ENCODE results near the gene SULF2.
A peak's percentile ranks its signal among the peaks of the same experiment; 100 is the strongest.

SULF2 gene

GRCh38 chr20:47789081-47789763, 3.9 kb upstream of the SULF2 start:
- no peak overlapping the region for H3K4me3 ChIP-seq (replicated peaks; ENCODE audit: low read depth, low read length)
- DNase-seq (ENCODE audit: extremely low read depth, low read depth): peak; percentile 89
- no peak for TF ChIP-seq CTCF (IDR thresholded peaks at IDR 0.05; ENCODE audit: low read depth, low read length, missing control alignments)

GRCh38 chr20:47788741-47789080, 3.4 kb upstream of the SULF2 start:
- DNase-seq (ENCODE audit: extremely low read depth, low read depth): no peak
- H3K4me3 ChIP-seq (replicated peaks; ENCODE audit: low read depth, low read length): no peak overlapping the region
- TF ChIP-seq CTCF (IDR thresholded peaks at IDR 0.05; ENCODE audit: low read depth, low read length, missing control alignments): no peak

- no peak for TF ChIP-seq CTCF (IDR thresholded peaks at IDR 0.05; ENCODE audit: low read depth, low read length, missing control alignments)
- DNase-seq (ENCODE audit: extremely low read depth, low read depth): no peak
- no peak overlapping the region for H3K4me3 ChIP-seq (replicated peaks; ENCODE audit: low read depth, low read length)
Measured at GRCh38 chr20:47786765-47787107, 1.5 kb upstream of the SULF2 start.

- peak; percentile 72 for TF ChIP-seq CTCF (IDR thresholded peaks at IDR 0.05; ENCODE audit: low read depth, low read length, missing control alignments)
- peak overlapping the region; percentile 39 for H3K4me3 ChIP-seq (replicated peaks; ENCODE audit: low read depth, low read length)
- DNase-seq (ENCODE audit: extremely low read depth, low read depth): no peak
Measured at GRCh38 chr20:47785854-47786764, 828 bp upstream of the SULF2 start.

GRCh38 chr20:47784599-47785310, 526 bp downstream of the SULF2 start:
- no peak for DNase-seq (ENCODE audit: extremely low read depth, low read depth)
- TF ChIP-seq CTCF (IDR thresholded peaks at IDR 0.05; ENCODE audit: low read depth, low read length, missing control alignments): peak; percentile 27
- H3K4me3 ChIP-seq (replicated peaks; ENCODE audit: low read depth, low read length): peak overlapping the region; percentile 64

- peak overlapping the region; percentile 64 for H3K4me3 ChIP-seq (replicated peaks; ENCODE audit: low read depth, low read length)
- TF ChIP-seq CTCF (IDR thresholded peaks at IDR 0.05; ENCODE audit: low read depth, low read length, missing control alignments): no peak
Measured at GRCh38 chr20:47783828-47784598, 1.3 kb downstream of the SULF2 start.

More at GRCh38 chr20:47783828-47784598, 1.3 kb downstream of the SULF2 start:
- DNase-seq (ENCODE audit: extremely low read depth, low read depth): no peak
